Ectodermal cell (in vitro differentiated cells): Measurements from ENCODE around the gene HAAO.

Experiments
- H3K27ac ChIP-seq: 2 replicates; pipeline ENCODE4 v1.7.0; 2013; ENCODE audit warnings: mild to moderate bottlenecking, low read depth, low read length; ENCODE audit not compliant: insufficient read depth, poor library complexity, severe bottlenecking
- H3K27me3 ChIP-seq: 2 replicates; pipeline ENCODE4 v1.7.0; 2013; ENCODE audit warnings: mild to moderate bottlenecking, low read length; ENCODE audit not compliant: insufficient read depth, control insufficient read depth, poor library complexity, severe bottlenecking
- H3K36me3 ChIP-seq: one replicate; pipeline ENCODE4 v1.7.0; 2013; ENCODE audit warnings: low read length; ENCODE audit not compliant: control insufficient read depth, insufficient read depth
- H3K4me1 ChIP-seq: one replicate; pipeline ENCODE4 v1.7.0; 2013; ENCODE audit warnings: low read length; ENCODE audit not compliant: control insufficient read depth, insufficient read depth
- H3K4me3 ChIP-seq: 2 replicates; pipeline ENCODE4 v1.7.0; 2013; ENCODE audit warnings: low read depth, low read length, control low read depth; ENCODE audit not compliant: insufficient read depth
- H3K9me3 ChIP-seq: 2 replicates; pipeline ENCODE4 v1.7.0; 2013; ENCODE audit warnings: mild to moderate bottlenecking, low read length, moderate library complexity; ENCODE audit not compliant: control insufficient read depth
- WGBS, 2 experiments: methylation state at CpG; one replicate each; pipeline ENCODE4 v1.1.7; 2013; ENCODE audit warnings: missing lambda C conversion rate in 2 of 2; 5-methylcytosine and 5-hydroxymethylcytosine counted together

Gene HAAO

DNA sequence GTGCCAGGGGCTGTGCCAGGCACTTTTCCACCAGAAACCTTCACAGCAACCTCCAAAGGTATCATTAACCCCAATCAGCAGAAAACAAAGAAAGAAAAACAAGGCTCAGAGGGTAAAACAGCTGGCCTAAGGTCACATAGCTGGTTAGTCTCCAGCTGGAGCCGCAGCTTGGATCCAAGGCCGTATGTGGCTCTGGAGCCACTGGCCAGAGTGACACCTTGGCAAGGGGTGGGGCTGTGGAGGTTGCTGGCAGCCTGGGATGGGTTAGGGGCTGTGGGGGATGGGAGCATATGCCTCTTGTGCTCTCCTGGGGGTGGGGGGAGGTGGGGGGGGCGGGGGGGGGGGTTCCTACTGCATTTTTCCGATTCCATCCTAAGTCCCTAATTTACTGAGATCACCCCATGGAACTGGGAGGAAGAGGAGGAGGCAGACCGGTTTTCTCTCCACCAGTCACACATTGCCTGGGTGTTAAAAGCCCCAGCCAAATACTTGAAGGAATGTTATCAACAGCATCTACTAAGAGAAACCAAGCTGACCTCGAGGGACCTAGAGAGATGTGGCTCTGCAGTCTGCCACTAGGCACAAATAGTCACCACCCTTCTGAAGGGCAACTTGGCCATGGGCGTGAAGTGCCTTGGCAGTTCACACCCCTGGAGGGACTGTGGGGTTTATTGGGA is 8.0 kb downstream of the HAAO start:
- H3K4me1 ChIP-seq = peaks cover 8% of the 10 kb centered on the region
- no peak overlapping the region for H3K4me3 ChIP-seq
- no peaks in the 10 kb centered on the region for H3K36me3 ChIP-seq
- WGBS, 2 experiments = 91 to 92% methylated on average over 5 to 6 of the region's 7 CpGs
- H3K27me3 ChIP-seq = no peaks in the 10 kb centered on the region
- H3K9me3 ChIP-seq = no peaks in the 10 kb centered on the region
- H3K27ac ChIP-seq = no peak overlapping the region

- peaks cover 1% of the 10 kb centered on the region for H3K9me3 ChIP-seq
- 86 to 87% methylated on average over 9 of the region's 9 CpGs for WGBS, 2 experiments
- no peaks in the 10 kb centered on the region for H3K36me3 ChIP-seq
- peaks cover 8% of the 10 kb centered on the region for H3K4me1 ChIP-seq
- H3K27ac ChIP-seq = no peak overlapping the region
- H3K4me3 ChIP-seq = no peak overlapping the region
- H3K27me3 ChIP-seq = no peaks in the 10 kb centered on the region
Observed at GRCh38 chr2:42783511-42783910, 8.9 kb downstream of the HAAO start.

GRCh38 chr2:42781181-42781580 is 11.2 kb downstream of the HAAO start:
- Histone ChIP-seq H3K4me3 (no peak overlapping the region), H3K36me3 (no peaks in the 10 kb centered on the region), H3K4me1 (peaks cover 4% of the 10 kb centered on the region), H3K9me3 (peaks cover 2% of the 10 kb centered on the region), H3K27me3 (no peaks in the 10 kb centered on the region), H3K27ac (no peak overlapping the region)
- WGBS, 2 experiments = 86% methylated on average over 1 of the region's 1 CpG

GRCh38 chr2:42777883-42778805 is 14.2 kb downstream of the HAAO start:
- WGBS, 2 experiments = 87 to 93% methylated on average over 2 to 3 of the region's 3 CpGs
- Histone ChIP-seq H3K27ac (no peak overlapping the region), H3K4me1 (no peaks in the 10 kb centered on the region), H3K36me3 (no peaks in the 10 kb centered on the region), H3K9me3 (peaks cover 2% of the 10 kb centered on the region), H3K27me3 (no peaks in the 10 kb centered on the region), H3K4me3 (no peak overlapping the region)

DNA sequence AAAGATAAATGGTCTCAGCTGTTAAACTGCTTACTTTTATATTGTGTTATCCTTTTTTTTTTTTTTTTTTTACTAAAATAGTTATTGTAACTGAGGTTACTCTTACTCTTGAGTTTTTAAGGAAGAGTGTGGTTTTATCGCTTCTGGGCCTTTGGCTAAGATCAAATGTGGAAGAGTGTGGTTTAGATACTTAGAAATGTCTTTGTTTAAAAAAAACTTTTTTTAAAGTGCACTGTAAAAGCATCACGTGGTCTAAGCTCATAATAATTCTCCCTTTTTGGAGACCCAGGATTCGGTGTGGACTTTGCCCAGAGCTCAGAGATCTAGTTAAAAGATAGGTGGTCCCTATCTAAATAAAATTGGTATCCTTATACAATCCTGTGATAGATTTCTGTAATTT is 16.6 kb downstream of the HAAO start:
- Histone ChIP-seq H3K36me3 (no peaks in the 10 kb centered on the region), H3K27ac (no peak overlapping the region), H3K9me3 (peaks cover 2% of the 10 kb centered on the region), H3K4me1 (no peaks in the 10 kb centered on the region), H3K4me3 (no peak overlapping the region), H3K27me3 (no peaks in the 10 kb centered on the region)
- 92 to 98% methylated on average over 3 of the region's 3 CpGs for WGBS, 2 experiments

- Histone ChIP-seq H3K27me3 (no peaks in the 10 kb centered on the region), H3K4me3 (no peak overlapping the region), H3K4me1 (no peaks in the 10 kb centered on the region), H3K36me3 (no peaks in the 10 kb centered on the region), H3K9me3 (peaks cover 2% of the 10 kb centered on the region), H3K27ac (no peak overlapping the region)
- WGBS, 2 experiments = 90 to 92% methylated on average over 2 of the region's 2 CpGs
Observed at GRCh38 chr2:42775186-42775585, 17.2 kb downstream of the HAAO start.

DNA sequence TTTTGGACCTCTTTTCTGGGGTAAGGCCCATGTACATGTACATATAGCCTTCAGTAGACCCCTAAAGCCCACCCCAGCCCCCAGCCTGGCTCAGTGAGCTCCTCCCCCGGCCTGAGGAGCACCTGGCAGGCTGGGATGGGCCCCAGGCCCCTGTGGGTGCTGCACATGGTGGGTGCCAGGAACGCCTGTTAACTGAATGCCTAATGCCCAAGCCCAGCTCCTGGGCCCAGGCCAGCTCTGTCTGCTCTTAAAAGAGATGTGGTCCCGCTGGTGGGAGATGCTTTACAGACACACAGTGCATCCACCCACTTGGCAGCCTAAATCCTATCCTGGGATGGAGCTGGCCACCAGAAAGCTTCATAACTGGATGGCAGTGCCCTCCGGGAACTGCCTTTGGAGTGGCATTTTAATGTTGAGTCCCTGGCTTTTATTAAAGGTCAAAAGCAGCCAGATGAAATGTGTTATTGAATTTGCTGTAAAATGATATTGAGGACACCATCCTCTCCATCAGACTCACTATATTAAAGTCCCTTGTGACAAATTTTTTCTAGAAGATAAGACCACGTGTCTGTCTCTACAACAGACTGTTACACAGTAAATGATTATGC is 20.7 kb downstream of the HAAO start:
- H3K27ac ChIP-seq = no peak overlapping the region
- H3K36me3 ChIP-seq = no peaks in the 10 kb centered on the region
- WGBS, 2 experiments = 94 to 98% methylated on average over 4 to 5 of the region's 5 CpGs
- no peaks in the 10 kb centered on the region for H3K4me1 ChIP-seq
- H3K4me3 ChIP-seq = no peak overlapping the region
- no peaks in the 10 kb centered on the region for H3K9me3 ChIP-seq
- no peaks in the 10 kb centered on the region for H3K27me3 ChIP-seq

DNA sequence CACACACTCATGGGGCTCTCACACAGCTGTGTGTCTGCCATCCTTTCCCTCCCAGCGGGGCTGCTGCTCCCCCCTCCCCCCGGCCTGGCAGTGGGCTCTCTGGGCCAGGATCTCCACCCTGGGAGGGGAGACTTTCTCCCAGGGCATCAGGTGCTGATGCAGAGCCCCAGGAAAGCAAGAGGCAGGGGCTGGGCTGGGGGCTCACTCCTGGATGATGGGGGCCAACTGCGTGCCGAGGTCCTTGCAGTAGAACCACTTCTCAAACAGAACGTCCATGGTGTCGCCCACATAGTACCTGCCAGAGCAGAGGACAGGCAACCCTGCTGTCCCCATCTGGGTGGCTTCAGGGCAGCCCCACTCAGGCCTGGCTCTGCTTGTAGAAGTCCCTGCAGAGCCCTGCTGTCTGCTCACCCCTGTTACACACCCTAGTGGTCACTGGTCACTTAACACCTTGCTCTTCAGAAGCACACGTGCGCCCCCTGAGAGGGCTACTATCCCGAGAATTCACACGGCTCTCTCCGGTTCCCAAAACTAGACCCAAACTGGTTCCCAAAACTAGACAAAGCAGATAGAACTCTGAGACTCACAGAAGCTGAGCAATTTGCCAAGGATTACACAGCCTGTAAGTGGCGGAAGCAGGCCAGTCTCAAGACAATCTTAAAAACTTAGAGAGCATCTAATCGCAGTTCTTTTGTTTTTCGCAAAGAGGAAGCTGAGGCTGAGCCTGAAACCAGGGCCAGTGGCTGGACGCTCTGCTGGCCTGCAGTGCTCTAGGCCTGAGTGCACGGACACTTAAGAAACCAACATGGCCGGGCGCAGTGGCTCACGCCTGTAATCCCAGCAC is 21.9 kb downstream of the HAAO start:
- Histone ChIP-seq H3K4me1 (no peaks in the 10 kb centered on the region), H3K9me3 (no peaks in the 10 kb centered on the region), H3K4me3 (no peak overlapping the region), H3K27me3 (no peaks in the 10 kb centered on the region), H3K36me3 (no peaks in the 10 kb centered on the region), H3K27ac (no peak overlapping the region)
- 76 to 79% methylated on average over 19 of the region's 19 CpGs for WGBS, 2 experiments

GRCh38 chr2:42769583-42770287 is 22.6 kb downstream of the HAAO start:
- H3K4me1 ChIP-seq = no peaks in the 10 kb centered on the region
- H3K36me3 ChIP-seq = no peaks in the 10 kb centered on the region
- no peak overlapping the region for H3K4me3 ChIP-seq
- no peak overlapping the region for H3K27ac ChIP-seq
- 94 to 96% methylated on average over 10 of the region's 10 CpGs for WGBS, 2 experiments
- H3K9me3 ChIP-seq = no peaks in the 10 kb centered on the region
- H3K27me3 ChIP-seq = no peaks in the 10 kb centered on the region
